IMR-90 (cell line): Measurements from ENCODE around the gene CFAP157.

Experiments
- CEBPB ChIP-seq: IDR thresholded peaks from 2 replicates; pipeline ENCODE4 v1.6.1; 2012; ENCODE audit warnings: low read depth, low read length, improper control_type of control experiment
- CHD1 ChIP-seq: IDR thresholded peaks from 2 replicates; pipeline ENCODE4 v1.6.1; 2012; ENCODE audit warnings: low read depth, low read length, improper control_type of control experiment
- MAFK ChIP-seq: IDR thresholded peaks from 2 replicates; pipeline ENCODE4 v1.6.1; 2012; ENCODE audit warnings: low read depth, low read length, improper control_type of control experiment
- MAZ ChIP-seq: IDR thresholded peaks from 2 replicates; pipeline ENCODE4 v1.6.1; 2012; ENCODE audit warnings: low read depth, mild to moderate bottlenecking, low read length, improper control_type of control experiment, moderate library complexity, borderline replicate concordance
- MXI1 ChIP-seq: IDR thresholded peaks from 2 replicates; pipeline ENCODE4 v1.6.1; 2012; ENCODE audit warnings: low read depth, mild to moderate bottlenecking, low read length, moderate library complexity, borderline replicate concordance
- POLR2A ChIP-seq: IDR thresholded peaks from 2 replicates; pipeline ENCODE4 v1.6.1; 2012; ENCODE audit warnings: mild to moderate bottlenecking, low read depth, low read length
- RAD21 ChIP-seq: IDR thresholded peaks from 2 replicates; pipeline ENCODE4 v1.6.1; 2012; ENCODE audit warnings: low read length, improper control_type of control experiment
- RCOR1 ChIP-seq: IDR thresholded peaks from 2 replicates; pipeline ENCODE4 v1.6.1; 2012; ENCODE audit warnings: mild to moderate bottlenecking, low read length, improper control_type of control experiment; ENCODE audit not compliant: insufficient replicate concordance
- RFX5 ChIP-seq: IDR thresholded peaks from 2 replicates; pipeline ENCODE4 v1.8.0; 2012; ENCODE audit warnings: low read depth, mild to moderate bottlenecking, low read length, moderate library complexity
- TF ChIP-seq, protein P1 (sequence below): conservative IDR thresholded peaks from 2 replicates; pipeline ENCODE4 v1.5.1; 2012; ENCODE audit warnings: mild to moderate bottlenecking, low read depth, low read length, improper control_type of control experiment
- TF ChIP-seq, protein P2 (sequence below): fragments of 150-350 bp; IDR thresholded peaks from 2 replicates; pipeline ENCODE4 v1.6.1; 2017; ENCODE audit warnings: mild to moderate bottlenecking, antibody characterized with exemption, low read length, low read depth
- TF ChIP-seq, protein P3 (sequence below): fragments of 150-350 bp; IDR thresholded peaks from 2 replicates; pipeline ENCODE4 v1.6.1; 2016; ENCODE audit warnings: low read depth, mild to moderate bottlenecking, low read length, moderate library complexity, borderline replicate concordance

DNA sequence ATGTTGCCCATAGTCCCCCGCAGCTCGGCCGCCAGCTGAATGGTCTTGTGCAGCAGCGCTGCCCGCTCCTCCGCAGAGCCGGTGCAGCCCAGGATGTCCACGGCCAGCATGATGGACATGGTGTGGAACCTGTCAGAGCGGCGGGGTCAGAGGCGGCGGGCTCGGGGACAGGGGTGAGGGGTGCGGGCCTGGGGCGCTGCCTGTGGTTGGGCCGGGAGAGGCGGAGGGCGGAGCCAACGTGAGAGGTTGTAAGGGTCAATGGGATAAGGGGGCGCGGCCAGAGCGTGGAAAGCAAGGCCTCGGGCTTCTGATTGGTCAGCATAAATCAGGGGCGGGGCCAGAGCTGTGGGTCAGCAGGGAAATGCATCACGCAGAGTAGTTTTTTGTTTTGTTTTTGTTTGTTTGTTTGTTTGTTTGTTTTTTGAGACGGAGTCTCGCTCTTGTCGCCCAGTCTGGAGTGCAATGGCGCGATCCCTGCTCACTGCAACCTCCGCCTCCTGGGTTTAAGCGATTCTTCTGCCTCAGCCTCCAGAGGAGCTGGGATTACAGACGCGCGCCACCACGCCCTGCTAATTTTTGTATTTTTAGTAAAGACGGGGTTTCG lies 35.1 kb downstream of the CFAP157 start:
- TF ChIP-seq POLR2A (no peak), MAZ (no peak), MAFK (no peak), MXI1 (no peak), RCOR1 (no peak), CEBPB (no peak), RAD21 (no peak), RFX5 (no peak), CHD1 (no peak)
- TF ChIP-seq, protein P1, sequence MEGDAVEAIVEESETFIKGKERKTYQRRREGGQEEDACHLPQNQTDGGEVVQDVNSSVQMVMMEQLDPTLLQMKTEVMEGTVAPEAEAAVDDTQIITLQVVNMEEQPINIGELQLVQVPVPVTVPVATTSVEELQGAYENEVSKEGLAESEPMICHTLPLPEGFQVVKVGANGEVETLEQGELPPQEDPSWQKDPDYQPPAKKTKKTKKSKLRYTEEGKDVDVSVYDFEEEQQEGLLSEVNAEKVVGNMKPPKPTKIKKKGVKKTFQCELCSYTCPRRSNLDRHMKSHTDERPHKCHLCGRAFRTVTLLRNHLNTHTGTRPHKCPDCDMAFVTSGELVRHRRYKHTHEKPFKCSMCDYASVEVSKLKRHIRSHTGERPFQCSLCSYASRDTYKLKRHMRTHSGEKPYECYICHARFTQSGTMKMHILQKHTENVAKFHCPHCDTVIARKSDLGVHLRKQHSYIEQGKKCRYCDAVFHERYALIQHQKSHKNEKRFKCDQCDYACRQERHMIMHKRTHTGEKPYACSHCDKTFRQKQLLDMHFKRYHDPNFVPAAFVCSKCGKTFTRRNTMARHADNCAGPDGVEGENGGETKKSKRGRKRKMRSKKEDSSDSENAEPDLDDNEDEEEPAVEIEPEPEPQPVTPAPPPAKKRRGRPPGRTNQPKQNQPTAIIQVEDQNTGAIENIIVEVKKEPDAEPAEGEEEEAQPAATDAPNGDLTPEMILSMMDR: no peak
- TF ChIP-seq, protein P2, sequence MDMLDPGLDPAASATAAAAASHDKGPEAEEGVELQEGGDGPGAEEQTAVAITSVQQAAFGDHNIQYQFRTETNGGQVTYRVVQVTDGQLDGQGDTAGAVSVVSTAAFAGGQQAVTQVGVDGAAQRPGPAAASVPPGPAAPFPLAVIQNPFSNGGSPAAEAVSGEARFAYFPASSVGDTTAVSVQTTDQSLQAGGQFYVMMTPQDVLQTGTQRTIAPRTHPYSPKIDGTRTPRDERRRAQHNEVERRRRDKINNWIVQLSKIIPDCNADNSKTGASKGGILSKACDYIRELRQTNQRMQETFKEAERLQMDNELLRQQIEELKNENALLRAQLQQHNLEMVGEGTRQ: no peak
- TF ChIP-seq, protein P3, sequence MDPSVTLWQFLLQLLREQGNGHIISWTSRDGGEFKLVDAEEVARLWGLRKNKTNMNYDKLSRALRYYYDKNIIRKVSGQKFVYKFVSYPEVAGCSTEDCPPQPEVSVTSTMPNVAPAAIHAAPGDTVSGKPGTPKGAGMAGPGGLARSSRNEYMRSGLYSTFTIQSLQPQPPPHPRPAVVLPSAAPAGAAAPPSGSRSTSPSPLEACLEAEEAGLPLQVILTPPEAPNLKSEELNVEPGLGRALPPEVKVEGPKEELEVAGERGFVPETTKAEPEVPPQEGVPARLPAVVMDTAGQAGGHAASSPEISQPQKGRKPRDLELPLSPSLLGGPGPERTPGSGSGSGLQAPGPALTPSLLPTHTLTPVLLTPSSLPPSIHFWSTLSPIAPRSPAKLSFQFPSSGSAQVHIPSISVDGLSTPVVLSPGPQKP: no peak
